ENCODE data around the gene OVOL1. TPM values are rescaled to one million over a fixed set of nuclear protein-coding genes. Genes with fewer than 3 reads are reported as not detected.
A peak's percentile ranks its signal among the peaks of the same experiment; 100 is the strongest.

The OVOL1 gene
- total and polyA plus RNA-seq, 11 donors = not detected

DNA sequence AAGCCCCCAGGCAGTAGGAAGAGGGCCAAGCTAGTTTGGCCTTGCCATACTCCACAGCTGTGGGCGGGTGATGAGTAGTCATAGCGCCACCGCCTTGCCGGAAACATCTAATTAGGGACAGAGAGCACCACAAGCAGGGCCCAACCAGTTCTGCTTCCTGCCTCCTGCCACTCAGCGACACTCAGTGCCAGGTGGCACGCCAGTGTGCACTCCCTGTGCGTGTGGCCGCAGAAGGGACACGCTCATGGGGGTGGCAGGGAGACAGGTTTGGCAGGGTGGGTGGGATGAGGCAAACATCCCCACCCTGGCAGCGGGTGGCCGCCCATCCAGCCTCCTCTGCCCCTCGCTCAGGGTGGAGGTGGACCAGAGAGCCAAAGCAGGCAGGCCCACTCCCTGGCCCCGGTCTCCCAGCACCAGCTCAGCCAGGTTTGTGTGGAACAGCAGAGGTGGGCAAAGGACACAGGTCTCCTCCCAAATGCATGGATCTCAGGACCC lies 4.9 kb downstream of the OVOL1 start:
- 64 to 100% (median 75%) methylated on average over 1 to 13 of the region's 13 CpGs for WGBS, 4 donors
- H3K4me3 ChIP-seq = no peak overlapping the region
- H3K27me3 ChIP-seq = peaks cover 19 to 47% (median 23%) of the 10 kb centered on the region in 9 donors
- intact Hi-C loops (cut with DNase I) = no loop called here
- H3K36me3 ChIP-seq = no peaks in the 10 kb centered on the region
- TF ChIP-seq POLR2A (IDR thresholded peaks at IDR 0.05) = no peak
- TF ChIP-seq, protein P1, sequence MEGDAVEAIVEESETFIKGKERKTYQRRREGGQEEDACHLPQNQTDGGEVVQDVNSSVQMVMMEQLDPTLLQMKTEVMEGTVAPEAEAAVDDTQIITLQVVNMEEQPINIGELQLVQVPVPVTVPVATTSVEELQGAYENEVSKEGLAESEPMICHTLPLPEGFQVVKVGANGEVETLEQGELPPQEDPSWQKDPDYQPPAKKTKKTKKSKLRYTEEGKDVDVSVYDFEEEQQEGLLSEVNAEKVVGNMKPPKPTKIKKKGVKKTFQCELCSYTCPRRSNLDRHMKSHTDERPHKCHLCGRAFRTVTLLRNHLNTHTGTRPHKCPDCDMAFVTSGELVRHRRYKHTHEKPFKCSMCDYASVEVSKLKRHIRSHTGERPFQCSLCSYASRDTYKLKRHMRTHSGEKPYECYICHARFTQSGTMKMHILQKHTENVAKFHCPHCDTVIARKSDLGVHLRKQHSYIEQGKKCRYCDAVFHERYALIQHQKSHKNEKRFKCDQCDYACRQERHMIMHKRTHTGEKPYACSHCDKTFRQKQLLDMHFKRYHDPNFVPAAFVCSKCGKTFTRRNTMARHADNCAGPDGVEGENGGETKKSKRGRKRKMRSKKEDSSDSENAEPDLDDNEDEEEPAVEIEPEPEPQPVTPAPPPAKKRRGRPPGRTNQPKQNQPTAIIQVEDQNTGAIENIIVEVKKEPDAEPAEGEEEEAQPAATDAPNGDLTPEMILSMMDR (IDR thresholded peaks at IDR 0.05) = no peak
- ATAC-seq = peak in 1 of 4 donors; percentile 49
- H3K4me1 ChIP-seq = peaks cover 0 to 27% (median 10%) of the 10 kb centered on the region in 12 donors
- DNase-seq = peak in 1 of 5 donors; percentile 59
- no peaks in the 10 kb centered on the region for H3K9me3 ChIP-seq
- H3K27ac ChIP-seq = peak overlapping the region in 1 of 12 donors; percentile 48

DNA sequence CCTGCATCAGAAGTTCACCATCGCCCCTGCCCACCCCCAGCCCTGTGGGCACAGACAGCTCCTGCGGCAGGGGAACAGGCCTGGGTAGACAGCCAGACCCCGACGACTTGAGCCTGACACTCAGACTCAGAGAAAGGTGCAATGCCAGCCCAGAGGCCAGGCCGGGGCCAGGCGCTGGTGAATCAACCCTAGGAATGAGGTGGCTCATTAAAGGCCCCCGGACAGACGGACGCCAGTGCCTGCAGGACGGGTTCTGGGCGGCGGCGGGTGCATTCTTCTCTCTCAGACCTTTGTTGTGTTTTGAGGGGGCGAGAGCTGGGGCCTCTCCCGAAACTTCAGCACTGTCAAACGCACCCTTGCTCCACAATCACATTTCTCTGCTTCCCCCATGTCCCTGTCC lies 5.6 kb downstream of the OVOL1 start:
- Histone ChIP-seq H3K4me1 (peaks cover 0 to 22% (median 6%) of the 10 kb centered on the region in 12 donors), H3K27ac (no peak overlapping the region), H3K27me3 (peaks cover 12 to 48% (median 18%) of the 10 kb centered on the region in 9 donors), H3K4me3 (no peak overlapping the region), H3K36me3 (no peaks in the 10 kb centered on the region), H3K9me3 (no peaks in the 10 kb centered on the region)
- WGBS, 4 donors = 84 to 91% (median 87%) methylated on average over 16 of the region's 16 CpGs
- ATAC-seq (no peak), DNase-seq (peak in 1 of 5 donors; percentile 47)
- intact Hi-C loops (cut with DNase I) = no loop called here
- TF ChIP-seq POLR2A (IDR thresholded peaks at IDR 0.05) = no peak
- TF ChIP-seq, protein P1 (IDR thresholded peaks at IDR 0.05) = no peak

DNA sequence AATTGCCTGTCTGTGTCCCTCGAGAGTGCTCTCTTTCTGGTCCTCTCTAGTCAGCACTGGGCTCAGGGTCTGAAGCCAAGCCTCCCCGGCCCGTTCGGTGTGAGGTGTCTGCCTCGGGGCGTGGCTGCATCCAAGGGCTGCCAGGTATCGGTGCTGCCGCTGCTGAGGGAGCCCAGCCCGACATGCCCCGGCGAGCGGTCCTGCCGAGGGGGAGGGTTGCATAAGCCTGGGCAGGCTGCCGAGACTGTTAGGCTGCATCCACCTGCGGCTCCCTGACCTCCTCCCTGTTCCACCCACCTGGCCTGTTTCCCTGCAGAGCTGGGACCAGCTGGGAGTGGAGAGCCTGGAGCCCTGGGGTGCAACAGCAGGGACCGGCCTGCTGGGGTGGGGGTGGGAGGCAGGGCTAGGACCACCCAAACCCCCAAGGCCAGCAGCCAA lies 6.3 kb downstream of the OVOL1 start:
- ATAC-seq (peak in 1 of 4 donors; percentile 17), DNase-seq (peak in 1 of 5 donors; percentile 49)
- Histone ChIP-seq H3K27ac (no peak overlapping the region), H3K4me1 (peaks cover 0 to 15% (median 0%) of the 10 kb centered on the region in 12 donors), H3K4me3 (no peak overlapping the region), H3K36me3 (no peaks in the 10 kb centered on the region), H3K9me3 (no peaks in the 10 kb centered on the region), H3K27me3 (peaks cover 5 to 48% (median 11%) of the 10 kb centered on the region in 9 donors)
- WGBS, 4 donors = 56 to 77% (median 65%) methylated on average over 3 to 16 of the region's 16 CpGs
- TF ChIP-seq, protein P1 (IDR thresholded peaks at IDR 0.05) = no peak
- no peak for TF ChIP-seq POLR2A (IDR thresholded peaks at IDR 0.05)
- intact Hi-C loops (cut with DNase I) = no loop called here

DNA sequence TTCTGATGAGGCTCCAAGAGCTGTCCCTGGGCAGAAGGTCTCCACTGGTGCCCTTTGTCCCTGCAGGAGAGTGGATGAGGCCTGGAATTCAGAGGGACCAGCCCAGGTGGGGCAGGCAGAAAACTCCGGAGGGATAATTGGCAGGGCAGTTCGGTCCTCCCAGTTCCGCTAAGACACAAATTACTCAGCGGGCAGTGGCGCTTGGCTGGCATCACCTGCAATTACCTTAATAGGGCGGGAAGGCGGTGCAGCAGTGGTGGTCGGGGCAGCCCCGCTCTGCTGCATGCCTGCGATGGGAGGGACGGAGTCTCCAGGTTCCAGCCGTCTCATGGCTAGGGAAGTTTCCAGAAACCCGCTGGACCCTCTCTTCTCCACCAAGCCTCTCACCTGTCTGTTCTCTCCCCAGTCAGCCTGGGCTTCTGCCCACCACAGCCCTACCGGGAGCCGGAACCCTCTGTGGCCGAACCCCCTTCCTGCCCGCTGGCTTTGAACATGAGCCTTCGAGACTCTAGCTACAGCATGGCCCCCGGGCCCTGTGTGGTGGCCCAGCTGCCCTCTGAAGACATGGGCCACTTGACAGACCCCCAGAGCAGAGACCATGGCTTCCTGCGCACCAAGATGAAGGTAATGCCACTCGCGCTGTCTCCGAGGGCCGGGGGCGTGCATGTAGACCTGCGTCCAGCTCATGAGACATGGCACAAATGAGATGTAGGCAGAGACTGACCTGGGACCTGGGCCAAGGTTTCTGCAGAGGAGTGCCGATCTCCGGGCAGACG lies 7.0 kb downstream of the OVOL1 start:
- Histone ChIP-seq H3K36me3 (no peaks in the 10 kb centered on the region), H3K4me1 (peaks cover 0 to 12% (median 0%) of the 10 kb centered on the region in 12 donors), H3K27ac (no peak overlapping the region), H3K4me3 (no peak overlapping the region), H3K9me3 (no peaks in the 10 kb centered on the region), H3K27me3 (peaks cover 0 to 48% (median 5%) of the 10 kb centered on the region in 9 donors)
- intact Hi-C loops (cut with DNase I) = no loop called here
- 89 to 95% (median 91%) methylated on average over 22 to 29 of the region's 29 CpGs for WGBS, 4 donors
- ATAC-seq (no peak), DNase-seq (peak in 1 of 5 donors; percentile 40)
- TF ChIP-seq POLR2A (IDR thresholded peaks at IDR 0.05) = no peak
- TF ChIP-seq, protein P1 (IDR thresholded peaks at IDR 0.05) = no peak

All from heart left ventricle (tissue), 16 donors.